Measurements from ENCODE around the gene SH3GL3.

SH3GL3 gene

GRCh38 chr15:83565138-83565537 lies 118.0 kb downstream of the SH3GL3 start:
- DNase-seq (ENCODE audit: low read depth, low spot score), result no peak

GRCh38 chr15:83565553-83566159 lies 118.5 kb downstream of the SH3GL3 start:
- DNase-seq (ENCODE audit: low read depth, low spot score), result no peak

- DNase-seq (ENCODE audit: low read depth, low spot score), result no peak
These were observed 120.2 kb downstream of the SH3GL3 start for GRCh38 chr15:83567318-83567717.

- DNase-seq (ENCODE audit: low read depth, low spot score), result no peak
These were observed 122.2 kb downstream of the SH3GL3 start for GRCh38 chr15:83569341-83569740.

- DNase-seq (ENCODE audit: low read depth, low spot score), result no peak
These were observed 123.6 kb downstream of the SH3GL3 start for GRCh38 chr15:83570756-83571155.

- no peak for DNase-seq (ENCODE audit: low read depth, low spot score)
These were observed 124.9 kb downstream of the SH3GL3 start for GRCh38 chr15:83571820-83572707.

GRCh38 chr15:83574345-83574744 lies 127.2 kb downstream of the SH3GL3 start:
- no peak for DNase-seq (ENCODE audit: low read depth, low spot score)

GRCh38 chr15:83578691-83579090 lies 131.6 kb downstream of the SH3GL3 start:
- DNase-seq (ENCODE audit: low read depth, low spot score), result no peak

GRCh38 chr15:83581381-83581780 lies 134.2 kb downstream of the SH3GL3 start:
- no peak for DNase-seq (ENCODE audit: low read depth, low spot score)

GRCh38 chr15:83582381-83582780 lies 135.2 kb downstream of the SH3GL3 start:
- no peak for DNase-seq (ENCODE audit: low read depth, low spot score)

- no peak for DNase-seq (ENCODE audit: low read depth, low spot score)
These were observed 138.6 kb downstream of the SH3GL3 start for GRCh38 chr15:83585601-83586335.

- DNase-seq (ENCODE audit: low read depth, low spot score), result no peak
These were observed 139.9 kb downstream of the SH3GL3 start for GRCh38 chr15:83587091-83587490.

- no peak for DNase-seq (ENCODE audit: low read depth, low spot score)
These were observed 141.3 kb downstream of the SH3GL3 start for GRCh38 chr15:83588441-83588840.

GRCh38 chr15:83592370-83593040 lies 145.4 kb downstream of the SH3GL3 start:
- no peak for DNase-seq (ENCODE audit: low read depth, low spot score)

GRCh38 chr15:83595191-83595590 lies 148.1 kb downstream of the SH3GL3 start:
- no peak for DNase-seq (ENCODE audit: low read depth, low spot score)

- no peak for DNase-seq (ENCODE audit: low read depth, low spot score)
These were observed 150.9 kb downstream of the SH3GL3 start for GRCh38 chr15:83598031-83598430.

- no peak for DNase-seq (ENCODE audit: low read depth, low spot score)
These were observed 154.9 kb downstream of the SH3GL3 start for GRCh38 chr15:83602021-83602420.

GRCh38 chr15:83604549-83604948 lies 157.4 kb downstream of the SH3GL3 start:
- no peak for DNase-seq (ENCODE audit: low read depth, low spot score)

- no peak for DNase-seq (ENCODE audit: low read depth, low spot score)
These were observed 158.2 kb downstream of the SH3GL3 start for GRCh38 chr15:83605111-83605945.

- no peak for DNase-seq (ENCODE audit: low read depth, low spot score)
These were observed 163.0 kb downstream of the SH3GL3 start for GRCh38 chr15:83610132-83610531.

All from iPS DF 19.7 (cell line).